ENCODE data around the gene SETMAR. TPM values are rescaled to one million over a fixed set of nuclear protein-coding genes. Genes with fewer than 3 reads are reported as not detected.
A peak's percentile ranks its signal among the peaks of the same experiment; 100 is the strongest.
"Not testable (repeated sequence)": the region's sequence is repeated elsewhere in the genome, so short reads cannot be mapped to it uniquely, and the experiment has no call there.

The SETMAR gene
- total RNA-seq, result 10 to 100 TPM; 12.3 to 12.9 TPM
- long read RNA-seq, partial matches to known transcripts, result 0 of 11 reads
- long read RNA-seq, other reads (novel, unspliced or antisense), result 7 of 11 reads

GRCh38 chr3:4303187-4304123 is at the start of gene SETMAR:
TSS of gene SETMAR (plus strand) at chr3:4303369. CDS start at chr3:4303371, 2 bp downstream.
- ATAC-seq (peak; percentile 95 to 97), DNase-seq (peak; percentile 93)
- intact Hi-C loops (cut with DNase I), result no loop called here

DNA sequence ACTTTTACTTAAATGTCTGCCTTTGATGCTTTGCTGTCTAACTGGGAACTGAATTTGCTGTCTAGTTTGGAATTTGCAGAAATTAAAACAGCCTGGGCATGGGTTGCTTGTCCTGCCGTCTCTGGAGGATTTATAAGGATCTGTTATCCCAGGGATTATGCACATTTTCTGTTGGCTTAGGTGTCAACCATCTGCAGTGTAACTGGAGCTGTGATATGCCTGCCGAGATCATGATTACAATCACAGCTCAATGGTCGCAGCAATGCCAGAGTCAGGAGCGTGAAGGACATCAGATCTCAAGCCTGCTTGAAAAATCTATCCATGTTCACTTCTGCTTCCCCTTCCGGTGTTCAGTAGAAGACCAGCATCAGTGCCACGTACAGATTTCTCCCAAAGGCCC is 41.8 kb upstream of the SETMAR start:
- DNase-seq, result no peak
- no peak for ATAC-seq
- intact Hi-C loops (cut with DNase I), result no loop called here

GRCh38 chr3:4264040-4264439 is 39.1 kb upstream of the SETMAR start:
- no peak for ATAC-seq
- intact Hi-C loops (cut with DNase I), result no loop called here

GRCh38 chr3:4270720-4271119 is 32.4 kb upstream of the SETMAR start:
- DNase-seq (no peak), ATAC-seq (no peak)
- intact Hi-C loops (cut with DNase I), result no loop called here

More at GRCh38 chr3:4264040-4264439, 39.1 kb upstream of the SETMAR start:
- no peak for DNase-seq

GRCh38 chr3:4271834-4272233 is 31.3 kb upstream of the SETMAR start:
- intact Hi-C loops (cut with DNase I), result no loop called here
- ATAC-seq (no peak), DNase-seq (no peak)

- intact Hi-C loops (cut with DNase I), result no loop called here
- DNase-seq, result no peak
- ATAC-seq, result no peak
Measured at GRCh38 chr3:4279516-4280105, 23.6 kb upstream of the SETMAR start.

- DNase-seq, result no peak
- ATAC-seq, result no peak
- intact Hi-C loops (cut with DNase I), result no loop called here
Measured at GRCh38 chr3:4281991-4282390, 21.2 kb upstream of the SETMAR start.

DNA sequence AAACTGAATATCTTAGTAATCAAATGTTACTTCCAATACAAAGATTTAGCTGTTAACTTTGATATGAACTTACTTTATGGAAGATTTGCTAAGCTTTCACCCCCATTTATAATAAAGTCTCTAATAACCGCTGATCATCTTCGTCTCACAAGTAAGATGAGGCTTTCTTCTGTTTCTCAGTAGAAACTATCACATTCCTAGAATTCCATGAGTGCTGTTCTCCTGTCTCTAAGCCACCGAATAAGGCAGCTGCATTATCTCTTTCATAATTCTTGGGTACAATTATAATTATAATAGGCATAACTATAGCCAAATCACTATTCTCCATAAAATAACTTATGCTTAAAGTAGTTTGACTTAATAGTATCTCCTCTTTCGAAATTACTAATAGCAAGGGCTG is 18.3 kb upstream of the SETMAR start:
- intact Hi-C loops (cut with DNase I), result loop anchor here in 1 of 2 donors (5.0 kb wide), 1 partner anchor 1088 kb away; no protein-coding TSS in a partner anchor
- ATAC-seq (no peak), DNase-seq (no peak)

DNA sequence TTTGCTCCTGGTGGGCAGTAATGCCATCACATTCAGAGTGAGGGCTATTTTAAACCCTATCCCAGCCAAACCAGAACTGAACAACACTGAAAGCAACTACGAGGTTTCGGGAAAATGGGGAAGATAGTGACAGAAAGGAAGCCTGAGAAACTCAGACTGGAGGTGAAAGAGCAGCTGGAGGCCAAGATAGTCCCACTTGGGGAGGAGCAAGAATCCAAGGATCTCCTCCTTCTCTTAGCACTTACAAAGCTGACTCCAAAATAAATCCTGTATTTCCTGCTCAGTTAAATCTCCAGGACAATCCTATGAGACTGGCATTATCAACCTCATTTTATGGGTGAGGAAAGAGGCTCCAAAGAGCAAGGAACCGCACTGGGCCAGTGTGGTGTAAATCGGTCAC is 14.1 kb upstream of the SETMAR start:
- DNase-seq (no peak), ATAC-seq (no peak)
- intact Hi-C loops (cut with DNase I), result loop anchor here in 1 of 2 donors (5.0 kb wide), 1 partner anchor 1092 kb away; no protein-coding TSS in a partner anchor

GRCh38 chr3:4290272-4290893 is 12.8 kb upstream of the SETMAR start:
- intact Hi-C loops (cut with DNase I), result loop anchor here in 1 of 2 donors (2.0 kb wide), 1 partner anchor 1090 kb away; no protein-coding TSS in a partner anchor
- ATAC-seq (no peak), DNase-seq (no peak)

DNA sequence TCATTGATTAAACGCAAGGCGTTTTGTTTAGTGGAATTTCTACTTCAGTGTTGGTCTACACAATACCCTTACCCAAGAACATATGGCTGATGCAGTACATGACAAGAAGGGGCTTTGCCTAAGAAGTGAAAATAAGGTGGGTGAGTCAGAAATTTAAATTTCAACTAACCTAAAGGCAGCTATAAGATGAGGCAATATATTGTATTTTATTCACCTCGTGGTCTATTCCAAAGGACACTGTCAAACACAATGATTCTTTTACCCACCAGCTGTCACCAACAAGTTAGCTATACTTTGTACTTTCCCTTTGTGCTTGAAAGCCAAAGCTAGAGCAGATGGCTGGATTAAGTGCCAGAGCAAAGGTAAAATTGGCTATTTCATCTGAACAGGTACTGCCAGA is 10.9 kb upstream of the SETMAR start:
- intact Hi-C loops (cut with DNase I), result no loop called here

DNA sequence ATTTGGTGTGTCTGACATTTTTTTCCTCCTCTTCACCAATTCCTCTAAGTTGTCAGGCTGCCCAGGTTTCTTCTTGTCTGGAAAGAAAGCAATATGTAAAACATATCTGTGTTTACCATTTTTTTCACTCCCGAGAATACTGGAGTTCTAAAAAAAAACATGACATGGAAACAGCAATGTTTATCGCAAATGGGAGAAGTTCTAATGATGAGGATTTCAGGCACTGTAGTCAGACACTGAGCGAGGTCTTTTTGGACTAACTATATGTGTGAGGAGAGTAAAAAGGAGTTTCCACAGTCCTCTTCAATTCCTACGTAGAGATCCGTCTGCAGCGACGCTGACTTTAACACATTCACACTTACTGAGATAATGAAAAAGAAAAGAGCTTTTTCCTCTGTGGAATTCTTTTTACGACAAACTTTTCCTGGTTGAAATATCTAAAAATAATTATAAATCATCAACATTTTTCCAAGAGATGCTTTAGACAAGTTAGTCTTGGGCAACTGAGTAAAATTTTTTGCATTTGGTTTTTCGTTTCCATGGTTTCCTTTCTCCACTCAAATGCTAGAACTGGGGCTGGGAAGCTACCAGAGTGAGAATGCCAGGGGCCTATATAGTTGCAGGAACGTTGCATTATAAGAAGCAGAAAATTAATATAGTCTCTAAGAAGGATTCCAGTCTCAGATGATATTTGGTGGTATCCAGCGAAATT is 8.4 kb upstream of the SETMAR start:
- DNase-seq (no peak), ATAC-seq (no peak)
- intact Hi-C loops (cut with DNase I), result no loop called here

More for the DNA sequence above, 10.9 kb upstream of the SETMAR start:
- ATAC-seq (no peak), DNase-seq (no peak)

DNA sequence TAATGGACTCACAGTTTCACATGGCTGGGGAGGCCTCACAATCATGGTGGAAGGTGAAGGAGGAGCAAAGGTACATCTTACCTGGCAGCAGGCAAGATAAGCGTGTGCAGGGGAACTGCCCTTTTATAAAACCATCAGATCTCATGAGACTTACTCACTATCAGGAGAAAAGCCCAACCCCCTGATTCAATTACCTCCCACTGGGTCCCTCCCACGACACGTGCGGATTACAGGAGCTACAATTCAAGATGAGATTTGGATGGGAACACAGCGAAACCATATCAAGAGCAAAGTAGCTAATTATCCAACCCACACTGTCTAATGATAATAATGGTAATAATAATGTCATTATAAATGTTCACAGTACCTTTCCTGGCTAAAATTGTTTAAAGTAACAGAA is 6.7 kb upstream of the SETMAR start:
- intact Hi-C loops (cut with DNase I); ATAC-seq; DNase-seq: not testable (repeated sequence)

GRCh38 chr3:4297486-4297885 is 5.7 kb upstream of the SETMAR start:
- DNase-seq, result no peak
- ATAC-seq, result no peak
- intact Hi-C loops (cut with DNase I), result no loop called here

- intact Hi-C loops (cut with DNase I), result no loop called here
- no peak for DNase-seq
- ATAC-seq, result no peak
Measured at GRCh38 chr3:4302747-4303146, 422 bp upstream of the SETMAR start.

- intact Hi-C loops (cut with DNase I); DNase-seq; ATAC-seq: not testable (repeated sequence)
Measured at GRCh38 chr3:4305210-4305609, 2.0 kb downstream of the SETMAR start.

GRCh38 chr3:4306091-4306490 is 2.9 kb downstream of the SETMAR start:
- DNase-seq (no peak), ATAC-seq (no peak)
- intact Hi-C loops (cut with DNase I), result no loop called here

DNA sequence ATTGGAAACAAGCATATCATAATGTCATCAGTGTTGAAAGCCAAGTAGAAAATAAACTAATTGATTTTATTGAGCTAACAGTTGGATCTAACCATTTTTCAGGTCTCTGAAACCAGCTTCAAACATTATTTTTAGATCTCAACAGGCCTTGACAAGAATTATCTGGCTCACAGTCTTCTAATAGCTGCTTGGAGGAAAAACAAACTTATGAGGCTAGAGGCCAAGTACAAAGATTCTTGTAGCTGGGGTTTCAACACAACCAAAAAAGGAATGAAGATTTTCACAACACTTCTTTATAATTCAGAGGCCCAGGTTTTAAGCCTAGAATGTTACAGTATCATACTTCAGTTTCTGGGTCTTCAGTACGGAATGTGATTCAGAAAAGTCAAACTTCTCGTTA is 3.7 kb downstream of the SETMAR start:
- DNase-seq (no peak), ATAC-seq (peak in 1 of 2 donors; percentile 13)
- intact Hi-C loops (cut with DNase I), result no loop called here

GRCh38 chr3:4309491-4310128 is 6.4 kb downstream of the SETMAR start:
- DNase-seq, result no peak
- intact Hi-C loops (cut with DNase I), result no loop called here
- no peak for ATAC-seq

Data from left cardiac atrium (tissue), 4 donors.